Measurements from ENCODE around the gene TARDBP.

- TF ChIP-seq POLR2AphosphoS5 (IDR thresholded peaks at IDR 0.05; ENCODE audit: low read depth, low read length) (no peak), POLR2A (IDR thresholded peaks at IDR 0.05; ENCODE audit: low read depth, low read length) (no peak), TAF1 (IDR thresholded peaks at IDR 0.05; ENCODE audit: low read depth, low read length) (no peak), SPI1 (IDR thresholded peaks at IDR 0.05; ENCODE audit: low read depth, low read length) (no peak), PAX5 (IDR thresholded peaks at IDR 0.05; ENCODE audit: insufficient read depth, low read length, severe bottlenecking) (no peak)
Observed at GRCh38 chr1:10990828-10991227, 21.6 kb upstream of the TARDBP start.
